RWPE2 (cell line): ENCODE results near the gene CD320.

Experiments used
- ATAC-seq: fragments of 200-7000 bp; cut with Tn5 transposase; 3 replicates; pipeline ENCODE4 v1.9.1; 2021; ENCODE audit warnings: low read depth
- DNase-seq: peaks from one replicate; pipeline ENCODE4 v3.0.0-alpha.2; 2020; ENCODE audit warnings: low spot score
- H3K27ac ChIP-seq: fragments of 450-650 bp; 2 replicates; pipeline ENCODE4 v1.5.1; 2017; ENCODE audit warnings: mild to moderate bottlenecking; ENCODE audit not compliant: poor library complexity, severe bottlenecking
- H3K27me3 ChIP-seq: fragments of 250-450 bp; sonication (Bioruptor Pico); 2 replicates; pipeline ENCODE4 v1.5.1; 2021; ENCODE audit warnings: mild to moderate bottlenecking, moderate library complexity; ENCODE audit not compliant: insufficient read depth, poor library complexity, severe bottlenecking
- H3K36me3 ChIP-seq: fragments of 250-450 bp; sonication (Bioruptor Pico); 2 replicates; pipeline ENCODE4 v1.5.1; 2020; ENCODE audit warnings: low read depth, mild to moderate bottlenecking, moderate library complexity
- H3K4me1 ChIP-seq: fragments of 250-450 bp; sonication (Bioruptor Pico); 2 replicates; pipeline ENCODE4 v1.5.1; 2021; ENCODE audit warnings: mild to moderate bottlenecking, moderate library complexity; ENCODE audit not compliant: insufficient read depth, poor library complexity, severe bottlenecking
- H3K4me3 ChIP-seq: fragments of 250-450 bp; sonication (Bioruptor Pico); 2 replicates; pipeline ENCODE4 v1.5.1; 2021; ENCODE audit warnings: mild to moderate bottlenecking, moderate library complexity; ENCODE audit not compliant: severe bottlenecking
- H3K9me3 ChIP-seq: fragments of 250-450 bp; sonication (Bioruptor Pico); 2 replicates; pipeline ENCODE4 v1.5.1; 2021; ENCODE audit warnings: mild to moderate bottlenecking, moderate library complexity; ENCODE audit not compliant: severe bottlenecking
- CTCF ChIP-seq: fragments of 450-650 bp; IDR thresholded peaks from one replicate; pipeline ENCODE4 v1.5.1; 2017; ENCODE audit warnings: mild to moderate bottlenecking, moderate library complexity; ENCODE audit not compliant: poor library complexity, severe bottlenecking

Gene CD320

GRCh38 chr19:8308891-8309291, 733 bp upstream of the CD320 start:
- Histone ChIP-seq H3K4me1 (peaks cover 3% of the 10 kb centered on the region), H3K27ac (peak overlapping the region; percentile 30)

GRCh38 chr19:8307400-8307964, 676 bp downstream of the CD320 start:
- peaks cover 21% of the 10 kb centered on the region for H3K36me3 ChIP-seq
- H3K27ac ChIP-seq = peak overlapping the region; percentile 30
- H3K4me3 ChIP-seq = peak overlapping the region; percentile 57

More at GRCh38 chr19:8308891-8309291, 733 bp upstream of the CD320 start:
- ATAC-seq = no peak
- H3K36me3 ChIP-seq = peaks cover 31% of the 10 kb centered on the region
- no peaks in the 10 kb centered on the region for H3K27me3 ChIP-seq
- no peak for TF ChIP-seq CTCF
- H3K9me3 ChIP-seq = no peaks in the 10 kb centered on the region
- DNase-seq = peak; percentile 16
- no peak overlapping the region for H3K4me3 ChIP-seq

GRCh38 chr19:8306235-8307054, 1.7 kb downstream of the CD320 start:
- no peaks in the 10 kb centered on the region for H3K9me3 ChIP-seq
- no peak overlapping the region for H3K27ac ChIP-seq
- ATAC-seq (no peak), DNase-seq (peak; percentile 40)
- peaks cover 3% of the 10 kb centered on the region for H3K4me1 ChIP-seq
- no peaks in the 10 kb centered on the region for H3K27me3 ChIP-seq
- no peak for TF ChIP-seq CTCF
- peaks cover 10% of the 10 kb centered on the region for H3K36me3 ChIP-seq
- no peak overlapping the region for H3K4me3 ChIP-seq

More at GRCh38 chr19:8307400-8307964, 676 bp downstream of the CD320 start:
- Histone ChIP-seq H3K27me3 (no peaks in the 10 kb centered on the region), H3K4me1 (peaks cover 3% of the 10 kb centered on the region), H3K9me3 (no peaks in the 10 kb centered on the region)
- no peak for TF ChIP-seq CTCF
- peak; percentile 35 for DNase-seq
- ATAC-seq = 0 out of 3 replicates have a peak, but pooled peaks have one; percentile 3

GRCh38 chr19:8305798-8306197, 2.4 kb downstream of the CD320 start:
- Histone ChIP-seq H3K4me1 (peaks cover 3% of the 10 kb centered on the region), H3K36me3 (peaks cover 5% of the 10 kb centered on the region), H3K27me3 (no peaks in the 10 kb centered on the region), H3K4me3 (no peak overlapping the region), H3K27ac (no peak overlapping the region), H3K9me3 (no peaks in the 10 kb centered on the region)
- ATAC-seq (no peak), DNase-seq (peak; percentile 25)
- no peak for TF ChIP-seq CTCF
